GM23338 (cell line): Measurements from ENCODE around the gene RRAD.

Experiments
- EZH2phosphoT487 ChIP-seq: fragments of 200-600 bp; sonication (generic); IDR thresholded peaks from one replicate; pipeline ENCODE4 v1.8.1; 2018; ENCODE audit warnings: antibody characterized with exemption; ENCODE audit not compliant: unreplicated experiment
- TF ChIP-seq, protein P1 (sequence below): IDR thresholded peaks from one replicate; pipeline ENCODE4 v1.6.1; 2018; ENCODE audit warnings: antibody characterized with exemption; ENCODE audit not compliant: unreplicated experiment

DNA sequence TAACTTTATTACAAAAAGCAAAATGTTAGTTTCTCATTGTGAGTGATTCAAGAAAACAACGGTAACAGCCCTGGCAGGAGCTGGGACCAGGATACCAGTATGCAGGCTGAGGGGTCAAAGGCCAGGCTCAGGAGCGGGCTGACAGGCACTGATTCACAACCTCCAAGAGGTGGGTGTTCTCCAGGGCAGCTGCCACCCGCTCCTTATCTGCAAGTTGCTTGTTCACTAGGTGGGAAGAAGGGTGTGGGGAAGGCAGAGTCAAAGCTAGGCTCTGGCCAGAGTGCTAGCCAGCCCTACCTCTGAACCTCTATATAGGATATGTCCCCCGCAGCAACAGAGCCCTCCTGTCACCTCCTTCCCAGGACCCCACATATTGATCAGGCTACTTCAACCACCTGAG is 6.7 kb upstream of the RRAD start:
- TF ChIP-seq, protein P1, sequence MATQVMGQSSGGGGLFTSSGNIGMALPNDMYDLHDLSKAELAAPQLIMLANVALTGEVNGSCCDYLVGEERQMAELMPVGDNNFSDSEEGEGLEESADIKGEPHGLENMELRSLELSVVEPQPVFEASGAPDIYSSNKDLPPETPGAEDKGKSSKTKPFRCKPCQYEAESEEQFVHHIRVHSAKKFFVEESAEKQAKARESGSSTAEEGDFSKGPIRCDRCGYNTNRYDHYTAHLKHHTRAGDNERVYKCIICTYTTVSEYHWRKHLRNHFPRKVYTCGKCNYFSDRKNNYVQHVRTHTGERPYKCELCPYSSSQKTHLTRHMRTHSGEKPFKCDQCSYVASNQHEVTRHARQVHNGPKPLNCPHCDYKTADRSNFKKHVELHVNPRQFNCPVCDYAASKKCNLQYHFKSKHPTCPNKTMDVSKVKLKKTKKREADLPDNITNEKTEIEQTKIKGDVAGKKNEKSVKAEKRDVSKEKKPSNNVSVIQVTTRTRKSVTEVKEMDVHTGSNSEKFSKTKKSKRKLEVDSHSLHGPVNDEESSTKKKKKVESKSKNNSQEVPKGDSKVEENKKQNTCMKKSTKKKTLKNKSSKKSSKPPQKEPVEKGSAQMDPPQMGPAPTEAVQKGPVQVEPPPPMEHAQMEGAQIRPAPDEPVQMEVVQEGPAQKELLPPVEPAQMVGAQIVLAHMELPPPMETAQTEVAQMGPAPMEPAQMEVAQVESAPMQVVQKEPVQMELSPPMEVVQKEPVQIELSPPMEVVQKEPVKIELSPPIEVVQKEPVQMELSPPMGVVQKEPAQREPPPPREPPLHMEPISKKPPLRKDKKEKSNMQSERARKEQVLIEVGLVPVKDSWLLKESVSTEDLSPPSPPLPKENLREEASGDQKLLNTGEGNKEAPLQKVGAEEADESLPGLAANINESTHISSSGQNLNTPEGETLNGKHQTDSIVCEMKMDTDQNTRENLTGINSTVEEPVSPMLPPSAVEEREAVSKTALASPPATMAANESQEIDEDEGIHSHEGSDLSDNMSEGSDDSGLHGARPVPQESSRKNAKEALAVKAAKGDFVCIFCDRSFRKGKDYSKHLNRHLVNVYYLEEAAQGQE, result no peak
- TF ChIP-seq EZH2phosphoT487, result no peak
